ENCODE data around the gene LMF1.

DNA sequence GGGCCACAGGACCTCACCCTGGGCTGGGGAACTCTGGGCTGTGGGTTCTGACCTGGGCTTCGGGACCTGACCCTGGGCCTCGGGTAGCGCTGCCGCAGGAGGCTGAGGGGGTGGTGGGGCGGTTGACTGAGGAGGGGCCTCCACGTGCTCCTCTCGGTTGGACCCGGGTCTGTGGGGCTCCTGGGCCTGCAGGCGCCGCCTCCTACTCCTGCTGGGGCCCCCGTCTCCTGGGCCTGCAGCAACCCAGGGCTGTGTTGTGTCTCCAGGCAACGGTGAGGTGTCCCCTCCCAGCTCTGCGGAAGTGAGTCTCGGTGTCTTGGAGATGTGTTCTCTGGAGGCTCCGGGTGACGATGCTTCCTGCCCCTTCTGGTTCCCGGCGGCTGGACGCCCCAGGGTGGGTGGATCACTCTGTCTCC, 128.7 kb downstream of the LMF1 start:
- TF ChIP-seq, protein P1, sequence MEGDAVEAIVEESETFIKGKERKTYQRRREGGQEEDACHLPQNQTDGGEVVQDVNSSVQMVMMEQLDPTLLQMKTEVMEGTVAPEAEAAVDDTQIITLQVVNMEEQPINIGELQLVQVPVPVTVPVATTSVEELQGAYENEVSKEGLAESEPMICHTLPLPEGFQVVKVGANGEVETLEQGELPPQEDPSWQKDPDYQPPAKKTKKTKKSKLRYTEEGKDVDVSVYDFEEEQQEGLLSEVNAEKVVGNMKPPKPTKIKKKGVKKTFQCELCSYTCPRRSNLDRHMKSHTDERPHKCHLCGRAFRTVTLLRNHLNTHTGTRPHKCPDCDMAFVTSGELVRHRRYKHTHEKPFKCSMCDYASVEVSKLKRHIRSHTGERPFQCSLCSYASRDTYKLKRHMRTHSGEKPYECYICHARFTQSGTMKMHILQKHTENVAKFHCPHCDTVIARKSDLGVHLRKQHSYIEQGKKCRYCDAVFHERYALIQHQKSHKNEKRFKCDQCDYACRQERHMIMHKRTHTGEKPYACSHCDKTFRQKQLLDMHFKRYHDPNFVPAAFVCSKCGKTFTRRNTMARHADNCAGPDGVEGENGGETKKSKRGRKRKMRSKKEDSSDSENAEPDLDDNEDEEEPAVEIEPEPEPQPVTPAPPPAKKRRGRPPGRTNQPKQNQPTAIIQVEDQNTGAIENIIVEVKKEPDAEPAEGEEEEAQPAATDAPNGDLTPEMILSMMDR (conservative IDR thresholded peaks at IDR 0.05 in 1 of 2, IDR thresholded peaks at IDR 0.05 in 1 of 2; ENCODE audit: extremely low read depth in 1 of 2, insufficient read depth in 1 of 2, low read depth in 1 of 2, low read length in 2 of 2), result no peak
- TF ChIP-seq EZH2 (IDR thresholded peaks at IDR 0.05; ENCODE audit: borderline replicate concordance, low read length), result no peak

All from mammary epithelial cell (primary cell).